ENCODE measurements around the gene RABGAP1L. TPM values are rescaled to one million over a fixed set of nuclear protein-coding genes. Genes with fewer than 3 reads are reported as not detected.

Gene RABGAP1L
- total and polyA plus RNA-seq, 4 donors = 4.8 to 53.5 (median 18.8) TPM

DNA sequence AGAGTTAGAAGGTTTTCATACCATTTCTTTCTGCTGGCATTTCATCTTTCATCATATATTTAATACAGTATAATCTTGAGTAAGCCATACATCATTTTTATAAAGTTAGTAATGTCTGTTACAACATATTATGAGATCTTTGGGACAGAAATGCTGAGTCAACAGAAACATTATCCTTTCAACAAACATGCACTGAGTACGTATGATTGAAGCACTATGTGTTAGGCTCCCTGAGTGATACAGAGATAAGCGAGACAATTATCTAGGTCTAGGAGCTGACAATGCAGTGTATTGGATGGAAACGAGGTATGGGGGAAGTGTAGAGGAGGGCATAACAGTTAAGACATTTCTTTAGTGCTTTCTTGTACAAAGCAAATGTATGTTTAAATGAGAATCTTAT, 268.7 kb downstream of the RABGAP1L start (continued):
- TF ChIP-seq, protein P1, sequence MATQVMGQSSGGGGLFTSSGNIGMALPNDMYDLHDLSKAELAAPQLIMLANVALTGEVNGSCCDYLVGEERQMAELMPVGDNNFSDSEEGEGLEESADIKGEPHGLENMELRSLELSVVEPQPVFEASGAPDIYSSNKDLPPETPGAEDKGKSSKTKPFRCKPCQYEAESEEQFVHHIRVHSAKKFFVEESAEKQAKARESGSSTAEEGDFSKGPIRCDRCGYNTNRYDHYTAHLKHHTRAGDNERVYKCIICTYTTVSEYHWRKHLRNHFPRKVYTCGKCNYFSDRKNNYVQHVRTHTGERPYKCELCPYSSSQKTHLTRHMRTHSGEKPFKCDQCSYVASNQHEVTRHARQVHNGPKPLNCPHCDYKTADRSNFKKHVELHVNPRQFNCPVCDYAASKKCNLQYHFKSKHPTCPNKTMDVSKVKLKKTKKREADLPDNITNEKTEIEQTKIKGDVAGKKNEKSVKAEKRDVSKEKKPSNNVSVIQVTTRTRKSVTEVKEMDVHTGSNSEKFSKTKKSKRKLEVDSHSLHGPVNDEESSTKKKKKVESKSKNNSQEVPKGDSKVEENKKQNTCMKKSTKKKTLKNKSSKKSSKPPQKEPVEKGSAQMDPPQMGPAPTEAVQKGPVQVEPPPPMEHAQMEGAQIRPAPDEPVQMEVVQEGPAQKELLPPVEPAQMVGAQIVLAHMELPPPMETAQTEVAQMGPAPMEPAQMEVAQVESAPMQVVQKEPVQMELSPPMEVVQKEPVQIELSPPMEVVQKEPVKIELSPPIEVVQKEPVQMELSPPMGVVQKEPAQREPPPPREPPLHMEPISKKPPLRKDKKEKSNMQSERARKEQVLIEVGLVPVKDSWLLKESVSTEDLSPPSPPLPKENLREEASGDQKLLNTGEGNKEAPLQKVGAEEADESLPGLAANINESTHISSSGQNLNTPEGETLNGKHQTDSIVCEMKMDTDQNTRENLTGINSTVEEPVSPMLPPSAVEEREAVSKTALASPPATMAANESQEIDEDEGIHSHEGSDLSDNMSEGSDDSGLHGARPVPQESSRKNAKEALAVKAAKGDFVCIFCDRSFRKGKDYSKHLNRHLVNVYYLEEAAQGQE (IDR thresholded peaks at IDR 0.05) = no peak
- TF ChIP-seq, protein P2, sequence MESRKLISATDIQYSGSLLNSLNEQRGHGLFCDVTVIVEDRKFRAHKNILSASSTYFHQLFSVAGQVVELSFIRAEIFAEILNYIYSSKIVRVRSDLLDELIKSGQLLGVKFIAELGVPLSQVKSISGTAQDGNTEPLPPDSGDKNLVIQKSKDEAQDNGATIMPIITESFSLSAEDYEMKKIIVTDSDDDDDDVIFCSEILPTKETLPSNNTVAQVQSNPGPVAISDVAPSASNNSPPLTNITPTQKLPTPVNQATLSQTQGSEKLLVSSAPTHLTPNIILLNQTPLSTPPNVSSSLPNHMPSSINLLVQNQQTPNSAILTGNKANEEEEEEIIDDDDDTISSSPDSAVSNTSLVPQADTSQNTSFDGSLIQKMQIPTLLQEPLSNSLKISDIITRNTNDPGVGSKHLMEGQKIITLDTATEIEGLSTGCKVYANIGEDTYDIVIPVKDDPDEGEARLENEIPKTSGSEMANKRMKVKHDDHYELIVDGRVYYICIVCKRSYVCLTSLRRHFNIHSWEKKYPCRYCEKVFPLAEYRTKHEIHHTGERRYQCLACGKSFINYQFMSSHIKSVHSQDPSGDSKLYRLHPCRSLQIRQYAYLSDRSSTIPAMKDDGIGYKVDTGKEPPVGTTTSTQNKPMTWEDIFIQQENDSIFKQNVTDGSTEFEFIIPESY (IDR thresholded peaks at IDR 0.05) = no peak
- TF ChIP-seq TAF1 (conservative IDR thresholded peaks at IDR 0.05) = no peak
- TF ChIP-seq GABPA (IDR thresholded peaks at IDR 0.05 in 1 of 2, conservative IDR thresholded peaks at IDR 0.05 in 1 of 2) = no peak

DNA sequence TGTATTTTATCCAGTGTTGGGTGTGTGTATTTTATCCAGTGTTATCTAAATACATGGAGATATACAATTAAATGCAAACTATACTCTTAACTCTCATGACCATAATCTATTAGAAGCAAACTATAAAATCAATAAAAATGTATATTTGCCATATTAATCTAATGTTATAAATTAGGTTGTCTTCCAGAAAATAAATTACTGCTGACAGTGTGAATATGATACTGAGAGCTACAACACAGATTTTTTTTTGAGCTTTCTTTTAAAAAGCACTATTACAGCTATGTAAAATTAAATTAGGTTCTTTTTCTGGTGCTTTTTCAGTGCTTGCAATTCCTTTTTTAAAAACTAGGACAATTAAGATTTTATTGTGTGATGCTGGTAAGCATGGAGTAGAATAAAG, 269.4 kb downstream of the RABGAP1L start:
- Histone ChIP-seq H3K9me3 (ENCODE audit: control insufficient read depth in 4 of 4, low read length in 3 of 4) (no peaks in the 10 kb centered on the region), H3K27ac (ENCODE audit: low read depth in 1 of 2, low read length in 2 of 2) (no peak overlapping the region), H3K4me1 (ENCODE audit: control insufficient read depth in 4 of 4, insufficient read depth in 4 of 4, low read length in 3 of 4) (peaks cover 0 to 2% (median 0%) of the 10 kb centered on the region in 4 donors), H3K27me3 (ENCODE audit: control insufficient read depth in 4 of 4, insufficient read depth in 4 of 4, low read length in 3 of 4) (no peaks in the 10 kb centered on the region), H3K9ac (ENCODE audit: low read depth in 1 of 2, low read length in 2 of 2) (no peak overlapping the region), H3K36me3 (ENCODE audit: control insufficient read depth in 4 of 4, insufficient read depth in 3 of 4, low read depth in 1 of 4, low read length in 3 of 4) (no peaks in the 10 kb centered on the region), H3K4me3 (ENCODE audit: low read depth in 1 of 3, low read length in 3 of 3) (no peak overlapping the region)
- no peak for TF ChIP-seq TAF1 (conservative IDR thresholded peaks at IDR 0.05)
- no peak for TF ChIP-seq RXRA (IDR thresholded peaks at IDR 0.05)
- no peak for TF ChIP-seq FOXA1 (IDR thresholded peaks at IDR 0.05)
- TF ChIP-seq EGR1 (IDR thresholded peaks at IDR 0.05; ENCODE audit: low read depth in 2 of 2) = no peak
- TF ChIP-seq FOXA2 (IDR thresholded peaks at IDR 0.05) = no peak
- TF ChIP-seq, protein P1 (IDR thresholded peaks at IDR 0.05) = no peak
- TF ChIP-seq, protein P3, sequence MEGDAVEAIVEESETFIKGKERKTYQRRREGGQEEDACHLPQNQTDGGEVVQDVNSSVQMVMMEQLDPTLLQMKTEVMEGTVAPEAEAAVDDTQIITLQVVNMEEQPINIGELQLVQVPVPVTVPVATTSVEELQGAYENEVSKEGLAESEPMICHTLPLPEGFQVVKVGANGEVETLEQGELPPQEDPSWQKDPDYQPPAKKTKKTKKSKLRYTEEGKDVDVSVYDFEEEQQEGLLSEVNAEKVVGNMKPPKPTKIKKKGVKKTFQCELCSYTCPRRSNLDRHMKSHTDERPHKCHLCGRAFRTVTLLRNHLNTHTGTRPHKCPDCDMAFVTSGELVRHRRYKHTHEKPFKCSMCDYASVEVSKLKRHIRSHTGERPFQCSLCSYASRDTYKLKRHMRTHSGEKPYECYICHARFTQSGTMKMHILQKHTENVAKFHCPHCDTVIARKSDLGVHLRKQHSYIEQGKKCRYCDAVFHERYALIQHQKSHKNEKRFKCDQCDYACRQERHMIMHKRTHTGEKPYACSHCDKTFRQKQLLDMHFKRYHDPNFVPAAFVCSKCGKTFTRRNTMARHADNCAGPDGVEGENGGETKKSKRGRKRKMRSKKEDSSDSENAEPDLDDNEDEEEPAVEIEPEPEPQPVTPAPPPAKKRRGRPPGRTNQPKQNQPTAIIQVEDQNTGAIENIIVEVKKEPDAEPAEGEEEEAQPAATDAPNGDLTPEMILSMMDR (IDR thresholded peaks at IDR 0.05; ENCODE audit: low read depth, low read length, missing input control) = no peak
- TF ChIP-seq, protein P4, sequence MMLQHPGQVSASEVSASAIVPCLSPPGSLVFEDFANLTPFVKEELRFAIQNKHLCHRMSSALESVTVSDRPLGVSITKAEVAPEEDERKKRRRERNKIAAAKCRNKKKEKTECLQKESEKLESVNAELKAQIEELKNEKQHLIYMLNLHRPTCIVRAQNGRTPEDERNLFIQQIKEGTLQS (IDR thresholded peaks at IDR 0.05) = no peak
- no peak for TF ChIP-seq GABPA (IDR thresholded peaks at IDR 0.05 in 1 of 2, conservative IDR thresholded peaks at IDR 0.05 in 1 of 2)
- no peak for TF ChIP-seq JUND (IDR thresholded peaks at IDR 0.05)
- no peak for TF ChIP-seq NR2F2 (IDR thresholded peaks at IDR 0.05)
- no peak for DNase-seq (ENCODE audit: low spot score)

Measured in liver (tissue), 9 donors.